Mesendoderm (in vitro differentiated cells): ENCODE measurements around the gene CILP. TPM values are rescaled to one million over a fixed set of nuclear protein-coding genes. Genes with fewer than 3 reads are reported as not detected.

ENCODE experiments used
- DNase-seq: peaks from one replicate; pipeline ENCODE4 v3.0.0; 2013
- H2AK5ac ChIP-seq: 2 replicates; pipeline ENCODE4 v1.6.1; 2013; ENCODE audit warnings: low read length, inconsistent platforms
- H2BK120ac ChIP-seq: 2 replicates; pipeline ENCODE4 v1.6.1; 2013; ENCODE audit warnings: low read depth, mild to moderate bottlenecking, low read length, moderate library complexity, mixed read lengths
- H2BK15ac ChIP-seq: replicated peaks from 2 replicates; pipeline ENCODE4 v1.6.1; 2013; ENCODE audit warnings: low read depth, mild to moderate bottlenecking, moderate library complexity
- H2BK5ac ChIP-seq: 2 replicates; pipeline ENCODE4 v1.6.1; 2013; ENCODE audit warnings: low read length, inconsistent platforms
- H3K18ac ChIP-seq: 2 replicates; pipeline ENCODE4 v1.6.1; 2013; ENCODE audit warnings: mild to moderate bottlenecking, low read length, mixed read lengths
- H3K23ac ChIP-seq: one replicate; pipeline ENCODE4 v1.6.1; 2013; ENCODE audit warnings: low read length
- H3K27ac ChIP-seq: 2 replicates; pipeline ENCODE4 v1.5.1; 2013; ENCODE audit warnings: low read depth, mild to moderate bottlenecking, inconsistent platforms, low read length, moderate library complexity
- H3K27me3 ChIP-seq: 2 replicates; pipeline ENCODE4 v1.6.1; 2013; ENCODE audit warnings: low read length, control low read depth, mild to moderate bottlenecking, inconsistent platforms; ENCODE audit not compliant: insufficient read depth, poor library complexity
- H3K36me3 ChIP-seq: 2 replicates; pipeline ENCODE4 v1.6.1; 2013; ENCODE audit warnings: low read length, inconsistent platforms; ENCODE audit not compliant: control insufficient read depth, insufficient read depth
- H3K4ac ChIP-seq: one replicate; pipeline ENCODE4 v1.6.1; 2013; ENCODE audit warnings: low read depth, mild to moderate bottlenecking, low read length, moderate library complexity
- H3K4me1 ChIP-seq: 2 replicates; pipeline ENCODE4 v1.6.1; 2013; ENCODE audit warnings: low read depth, low read length, inconsistent platforms; ENCODE audit not compliant: control insufficient read depth
- H3K4me2 ChIP-seq: 2 replicates; pipeline ENCODE4 v1.6.1; 2013; ENCODE audit warnings: low read length
- H3K4me3 ChIP-seq: 2 replicates; pipeline ENCODE4 v1.5.1; 2013; ENCODE audit warnings: mild to moderate bottlenecking, low read length
- H3K56ac ChIP-seq: one replicate; pipeline ENCODE4 v1.6.1; 2013; ENCODE audit warnings: low read length
- H3K79me1 ChIP-seq: 2 replicates; pipeline ENCODE4 v1.6.1; 2013; ENCODE audit warnings: low read length, inconsistent platforms
- H3K79me2 ChIP-seq: 2 replicates; pipeline ENCODE4 v1.6.1; 2013; ENCODE audit warnings: mild to moderate bottlenecking, low read length; ENCODE audit not compliant: control insufficient read depth, insufficient read depth
- H3K9ac ChIP-seq: 2 replicates; pipeline ENCODE4 v1.6.1; 2013; ENCODE audit warnings: low read length, inconsistent platforms
- H4K5ac ChIP-seq: one replicate; pipeline ENCODE4 v1.6.1; 2013; ENCODE audit warnings: low read length
- H4K8ac ChIP-seq: one replicate; pipeline ENCODE4 v1.6.1; 2013; ENCODE audit warnings: low read depth, mild to moderate bottlenecking, control low read depth, low read length, moderate library complexity
- WGBS: extraction: QIAGEN DNeasy Blood & Tissue Kit; methylation state at CpG from one replicate; pipeline ENCODE4 v1.1.7; 2013; ENCODE audit warnings: low lambda C conversion rate, missing lambda C conversion rate; ENCODE audit not compliant: insufficient coverage; ENCODE audit errors: extremely low coverage; 5-methylcytosine and 5-hydroxymethylcytosine counted together
- polyA plus RNA-seq, 2 experiments: library from polyadenylated mRNA; stranded (reverse); fragments of 200-250 nt; gene quantifications; one replicate each; pipeline ENCODE4 v1.2.3, GENCODE V29; 2013

CILP gene, protein sequence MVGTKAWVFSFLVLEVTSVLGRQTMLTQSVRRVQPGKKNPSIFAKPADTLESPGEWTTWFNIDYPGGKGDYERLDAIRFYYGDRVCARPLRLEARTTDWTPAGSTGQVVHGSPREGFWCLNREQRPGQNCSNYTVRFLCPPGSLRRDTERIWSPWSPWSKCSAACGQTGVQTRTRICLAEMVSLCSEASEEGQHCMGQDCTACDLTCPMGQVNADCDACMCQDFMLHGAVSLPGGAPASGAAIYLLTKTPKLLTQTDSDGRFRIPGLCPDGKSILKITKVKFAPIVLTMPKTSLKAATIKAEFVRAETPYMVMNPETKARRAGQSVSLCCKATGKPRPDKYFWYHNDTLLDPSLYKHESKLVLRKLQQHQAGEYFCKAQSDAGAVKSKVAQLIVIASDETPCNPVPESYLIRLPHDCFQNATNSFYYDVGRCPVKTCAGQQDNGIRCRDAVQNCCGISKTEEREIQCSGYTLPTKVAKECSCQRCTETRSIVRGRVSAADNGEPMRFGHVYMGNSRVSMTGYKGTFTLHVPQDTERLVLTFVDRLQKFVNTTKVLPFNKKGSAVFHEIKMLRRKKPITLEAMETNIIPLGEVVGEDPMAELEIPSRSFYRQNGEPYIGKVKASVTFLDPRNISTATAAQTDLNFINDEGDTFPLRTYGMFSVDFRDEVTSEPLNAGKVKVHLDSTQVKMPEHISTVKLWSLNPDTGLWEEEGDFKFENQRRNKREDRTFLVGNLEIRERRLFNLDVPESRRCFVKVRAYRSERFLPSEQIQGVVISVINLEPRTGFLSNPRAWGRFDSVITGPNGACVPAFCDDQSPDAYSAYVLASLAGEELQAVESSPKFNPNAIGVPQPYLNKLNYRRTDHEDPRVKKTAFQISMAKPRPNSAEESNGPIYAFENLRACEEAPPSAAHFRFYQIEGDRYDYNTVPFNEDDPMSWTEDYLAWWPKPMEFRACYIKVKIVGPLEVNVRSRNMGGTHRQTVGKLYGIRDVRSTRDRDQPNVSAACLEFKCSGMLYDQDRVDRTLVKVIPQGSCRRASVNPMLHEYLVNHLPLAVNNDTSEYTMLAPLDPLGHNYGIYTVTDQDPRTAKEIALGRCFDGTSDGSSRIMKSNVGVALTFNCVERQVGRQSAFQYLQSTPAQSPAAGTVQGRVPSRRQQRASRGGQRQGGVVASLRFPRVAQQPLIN
- not detected for polyA plus RNA-seq (2013, experiment 1 of 2)
- polyA plus RNA-seq (2013, experiment 2 of 2) = not detected

DNA sequence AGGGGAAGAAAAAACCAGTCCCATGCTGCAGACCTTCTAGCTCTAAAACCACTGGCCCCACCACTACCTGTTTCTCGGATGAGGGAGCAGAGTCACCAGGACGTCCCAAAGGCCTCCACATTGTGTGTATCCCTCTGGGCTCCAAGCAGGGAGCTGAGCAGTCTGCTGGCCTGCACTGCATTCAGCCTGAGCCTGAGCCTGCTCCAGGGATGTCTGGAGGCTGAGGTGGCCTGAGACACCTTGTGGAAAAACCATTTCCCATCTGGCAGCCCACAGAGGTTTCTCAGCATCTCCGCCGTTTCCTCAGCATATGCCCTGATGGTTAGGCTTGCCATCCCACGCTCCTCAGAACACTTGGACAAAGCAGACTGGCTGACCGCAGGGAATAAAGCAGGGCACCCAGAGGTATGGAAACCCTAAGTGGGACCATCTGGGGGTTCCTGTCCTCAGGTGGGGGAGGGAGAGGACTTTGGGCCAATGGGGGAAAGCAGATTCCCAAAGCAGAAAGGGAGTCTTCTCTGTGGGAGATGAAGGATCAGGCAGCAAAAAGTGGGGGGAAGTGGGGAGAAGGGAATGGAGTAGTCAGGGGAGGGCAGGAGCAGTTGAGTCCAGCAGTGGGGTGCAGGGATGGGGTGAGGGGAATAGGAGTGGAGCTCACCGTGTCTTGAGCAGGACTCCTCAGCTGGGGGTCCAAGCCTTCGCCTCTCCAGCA, at the start of gene CILP:
Gene CILP (minus strand): TSS at position 704 of the 712 bp plus-strand sequence. CDS start 1,718 bp downstream, outside the sequence.
- Histone ChIP-seq H3K4me3 (no peak within 1 kb of the TSS), H2BK120ac (no peak within 1 kb of the TSS), H3K18ac (no peak within 1 kb of the TSS), H3K4me1 (peaks cover 11% of the 10 kb centered on the region), H3K23ac (no peak within 1 kb of the TSS), H4K5ac (no peak within 1 kb of the TSS), H3K27ac (no peak within 1 kb of the TSS), H3K56ac (peak within 1 kb of the TSS; percentile 57), H3K27me3 (no peaks in the 10 kb centered on the region), H3K4ac (no peak within 1 kb of the TSS), H2BK5ac (peak within 1 kb of the TSS; percentile 25), H3K9ac (no peak within 1 kb of the TSS), H3K79me1 (no peaks in the 10 kb centered on the region), H3K36me3 (no peaks in the 10 kb centered on the region), H4K8ac (no peak within 1 kb of the TSS), H3K4me2 (no peak within 1 kb of the TSS), H2BK15ac (no peak within 1 kb of the TSS), H2AK5ac (no peak within 1 kb of the TSS), H3K79me2 (no peaks in the 10 kb centered on the region)
- DNase-seq = no peak
- no CpG with 5 or more reads among the region's 8 CpGs for WGBS

GRCh38 chr15:65260968-65261367, 49.7 kb upstream of the CILP start:
- Histone ChIP-seq H3K79me2 (no peaks in the 10 kb centered on the region), H3K4ac (no peak overlapping the region), H3K56ac (no peak overlapping the region), H3K27me3 (no peaks in the 10 kb centered on the region), H3K9ac (no peak overlapping the region), H2BK120ac (no peak overlapping the region), H4K5ac (no peak overlapping the region), H3K4me2 (no peak overlapping the region), H2BK15ac (no peak overlapping the region), H3K4me3 (no peak overlapping the region), H3K23ac (no peak overlapping the region), H3K18ac (no peak overlapping the region), H3K27ac (no peak overlapping the region), H2BK5ac (no peak overlapping the region), H3K4me1 (no peaks in the 10 kb centered on the region), H2AK5ac (no peak overlapping the region), H3K79me1 (no peaks in the 10 kb centered on the region), H4K8ac (no peak overlapping the region), H3K36me3 (no peaks in the 10 kb centered on the region)
- no CpG with 5 or more reads among the region's 6 CpGs for WGBS
- DNase-seq = no peak

- H2BK15ac ChIP-seq = no peak overlapping the region
- no peak overlapping the region for H4K8ac ChIP-seq
- no peak for DNase-seq
- no peaks in the 10 kb centered on the region for H3K36me3 ChIP-seq
- H3K4me1 ChIP-seq = no peaks in the 10 kb centered on the region
- no peak overlapping the region for H2AK5ac ChIP-seq
- no peak overlapping the region for H3K4me3 ChIP-seq
- H3K4ac ChIP-seq = no peak overlapping the region
- no peak overlapping the region for H3K56ac ChIP-seq
- no peak overlapping the region for H3K18ac ChIP-seq
- H2BK5ac ChIP-seq = no peak overlapping the region
- no peak overlapping the region for H2BK120ac ChIP-seq
- no peaks in the 10 kb centered on the region for H3K79me2 ChIP-seq
- H3K4me2 ChIP-seq = no peak overlapping the region
- H3K27ac ChIP-seq = no peak overlapping the region
- H3K27me3 ChIP-seq = no peaks in the 10 kb centered on the region
- H3K9ac ChIP-seq = no peak overlapping the region
- H4K5ac ChIP-seq = no peak overlapping the region
- H3K23ac ChIP-seq = no peak overlapping the region
- H3K79me1 ChIP-seq = no peaks in the 10 kb centered on the region
- WGBS = no CpG with 5 or more reads among the region's 7 CpGs
Observed at GRCh38 chr15:65259367-65259797, 48.1 kb upstream of the CILP start.

DNA sequence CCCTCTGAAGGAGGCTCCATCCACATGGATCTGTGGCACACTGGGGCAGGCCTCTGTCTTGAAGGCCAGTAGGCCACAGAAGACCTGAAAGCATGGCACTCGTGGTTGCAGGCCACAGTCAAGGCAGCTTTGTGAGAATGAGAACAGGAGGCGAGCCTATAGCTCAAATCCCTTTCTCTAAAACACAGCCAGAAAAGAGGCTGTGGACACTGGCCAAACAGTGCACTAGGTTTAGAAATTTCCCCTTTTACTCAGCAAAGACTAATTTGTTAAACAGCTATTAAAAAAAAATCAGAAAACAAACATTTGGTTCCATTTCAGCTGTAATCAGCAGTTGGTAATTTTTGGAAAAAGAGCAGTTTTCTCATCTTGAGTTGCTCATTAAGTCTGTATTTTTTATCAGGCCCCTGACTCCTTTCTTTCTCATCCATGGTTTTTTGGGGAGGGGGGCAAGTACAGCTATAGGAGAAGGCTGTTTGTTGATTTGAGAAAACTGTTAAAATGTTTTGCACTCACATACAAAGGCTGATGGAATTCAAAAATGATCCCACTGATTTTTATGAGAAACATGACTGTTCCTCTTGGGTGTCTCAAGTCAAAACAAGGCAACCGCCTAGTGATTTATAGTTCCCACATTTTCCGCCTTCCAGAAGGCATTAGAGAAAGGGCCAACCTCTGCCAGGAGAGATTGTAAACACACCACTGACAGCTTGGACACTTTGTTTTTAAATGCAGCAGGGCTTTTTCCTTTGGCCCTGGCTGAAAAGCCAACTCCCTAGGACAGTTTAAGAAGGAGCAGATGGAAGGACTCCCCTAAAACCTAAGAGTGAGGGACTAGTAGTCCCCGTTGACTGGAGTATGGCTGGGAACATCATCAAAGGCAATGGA, 47.3 kb upstream of the CILP start:
- H4K8ac ChIP-seq = no peak overlapping the region
- H3K18ac ChIP-seq = no peak overlapping the region
- no peak overlapping the region for H3K23ac ChIP-seq
- no peak overlapping the region for H2BK15ac ChIP-seq
- H2BK120ac ChIP-seq = no peak overlapping the region
- H3K4ac ChIP-seq = no peak overlapping the region
- no peaks in the 10 kb centered on the region for H3K27me3 ChIP-seq
- no peak overlapping the region for H3K4me3 ChIP-seq
- H3K4me1 ChIP-seq = no peaks in the 10 kb centered on the region
- DNase-seq = no peak
- no peak overlapping the region for H3K27ac ChIP-seq
- no peak overlapping the region for H4K5ac ChIP-seq
- H3K36me3 ChIP-seq = no peaks in the 10 kb centered on the region
- H3K79me1 ChIP-seq = no peaks in the 10 kb centered on the region
- WGBS = no CpG with 5 or more reads among the region's 5 CpGs
- H3K79me2 ChIP-seq = no peaks in the 10 kb centered on the region
- no peak overlapping the region for H2BK5ac ChIP-seq
- no peak overlapping the region for H2AK5ac ChIP-seq
- no peak overlapping the region for H3K56ac ChIP-seq
- no peak overlapping the region for H3K9ac ChIP-seq
- no peak overlapping the region for H3K4me2 ChIP-seq
